HepG2 (cell line): ENCODE measurements around the gene TACC3. TPM values are rescaled to one million over a fixed set of nuclear protein-coding genes. Genes with fewer than 3 reads are reported as not detected.
A peak's percentile ranks its signal among the peaks of the same experiment; 100 is the strongest.

Experiments
- ATAC-seq: fragments of 200-7000 bp; cut with Tn5 transposase; 3 replicates; pipeline ENCODE4 v1.9.1; 2020; ENCODE audit warnings: mild to moderate bottlenecking, moderate library complexity
- BruUV-seq: library from RNA; stranded (reverse); fragments of 400-500 nt; replicated peaks from 2 replicates; lab custom pipeline; 2021; lab: Mats Ljungman, UMichigan
- CTCF ChIA-PET: fragments of 300-600 bp; formaldehyde crosslinking; extraction: SDS; loops from one replicate; lab custom pipeline; 2021; ENCODE audit warnings: low total read pairs, inconsistent platforms, low intra/inter-chr PET ratio; lab: Yijun Ruan, JAX
- POLR2A ChIA-PET: fragments of 350-600 bp; sonication (Branson Sonifier 250); formaldehyde crosslinking; loops from one replicate; lab custom pipeline; 2020; ENCODE audit warnings: antibody characterized with exemption, inconsistent platforms; lab: Yijun Ruan, JAX
- DNase-seq: peaks from one replicate; pipeline ENCODE4 v3.0.0-alpha.2; 2015; ENCODE audit warnings: low spot score
- FAIRE-seq: peaks from 3 replicates; lab custom pipeline; 2011; peaks lifted over from hg19 to GRCh38; lab: Jason Lieb, UNC
- H2AFZ ChIP-seq: one replicate; pipeline ENCODE4 v1.6.1; 2011; ENCODE audit warnings: low read length, inconsistent platforms
- H3K27ac ChIP-seq: fragments of 300-600 bp; 3 replicates; pipeline ENCODE4 v1.8.0; 2011; ENCODE audit warnings: mixed run types, mild to moderate bottlenecking, mixed read lengths, low read length, inconsistent platforms; ENCODE audit not compliant: insufficient read depth; ENCODE audit errors: extremely low read length
- H3K27me3 ChIP-seq, 2 experiments: fragments of 200-600 bp in 1 of 2; 2 replicates in 1 of 2; 3 replicates in 1 of 2; pipeline versions ENCODE4 v1.6.0 to v1.8.0; 2011; ENCODE audit warnings: low read length in 2 of 2, mild to moderate bottlenecking in 2 of 2, moderate library complexity in 2 of 2, inconsistent platforms in 1 of 2; ENCODE audit not compliant: insufficient read depth in 2 of 2, control insufficient read depth in 1 of 2
- H3K36me3 ChIP-seq, 2 experiments: fragments of 200-600 bp in 1 of 2; replicated peaks in 1 of 2; 2 replicates in 1 of 2; 3 replicates in 1 of 2; pipeline versions ENCODE4 v1.5.1 to v1.8.0; 2011; ENCODE audit warnings: low read length in 2 of 2, inconsistent platforms in 1 of 2; ENCODE audit not compliant: insufficient read depth in 2 of 2, control insufficient read depth in 1 of 2
- H3K4me1 ChIP-seq: 2 replicates; pipeline ENCODE4 v1.5.1; 2012; ENCODE audit warnings: low read length, inconsistent platforms; ENCODE audit not compliant: insufficient read depth
- H3K4me2 ChIP-seq: 2 replicates; pipeline ENCODE4 v1.6.0; 2011; ENCODE audit warnings: low read depth, low read length, inconsistent platforms
- H3K4me3 ChIP-seq, 3 experiments: fragments of 200-600 bp in 1 of 3; sonication (generic), shearing (Covaris generic) in 1 of 3; replicated peaks in 1 of 3; 2 replicates each; pipeline ENCODE4 v1.5.1; 2011 to 2016; ENCODE audit warnings: low read length in 3 of 3, inconsistent platforms in 2 of 3, low read depth in 2 of 3, mild to moderate bottlenecking in 2 of 3, control low read depth in 1 of 3, mixed read lengths in 1 of 3; ENCODE audit not compliant: insufficient read depth in 1 of 3
- H3K79me2 ChIP-seq: one replicate; pipeline ENCODE4 v1.6.1; 2011; ENCODE audit warnings: low read length, inconsistent platforms; ENCODE audit not compliant: insufficient read depth
- H3K9ac ChIP-seq: 2 replicates; pipeline ENCODE4 v1.6.0; 2011; ENCODE audit warnings: mild to moderate bottlenecking, low read depth, low read length, inconsistent platforms; ENCODE audit not compliant: insufficient read depth
- H3K9me3 ChIP-seq: 2 replicates; pipeline ENCODE4 v1.5.1; 2012; ENCODE audit warnings: mild to moderate bottlenecking, low read length
- H4K20me1 ChIP-seq: 2 replicates; pipeline ENCODE4 v1.6.0; 2011; ENCODE audit warnings: inconsistent platforms, mild to moderate bottlenecking, low read length, moderate library complexity; ENCODE audit not compliant: insufficient read depth
- DR1 ChIP-seq: sonication (generic); formaldehyde crosslinking; IDR thresholded peaks from 2 replicates; pipeline ENCODE4 v1.8.0; 2021; ENCODE audit warnings: mild to moderate bottlenecking, missing genetic modification reagents, inconsistent platforms
- FOXK1 ChIP-seq: sonication (generic); formaldehyde crosslinking; IDR thresholded peaks from 2 replicates; pipeline ENCODE4 v1.4.0; 2020; ENCODE audit warnings: low read depth, missing genetic modification reagents, borderline replicate concordance
- HNRNPK ChIP-seq: fragments of 200-400 bp; formaldehyde crosslinking; IDR thresholded peaks from 2 replicates; pipeline ENCODE4 v1.6.1; 2018; ENCODE audit warnings: low read length, low read depth, moderate library complexity, mild to moderate bottlenecking; ENCODE audit not compliant: poor library complexity, severe bottlenecking
- HOXA3 ChIP-seq: sonication (generic); formaldehyde crosslinking; IDR thresholded peaks from 2 replicates; pipeline ENCODE4 v1.5.0; 2020; ENCODE audit warnings: missing genetic modification reagents
- MXD1 ChIP-seq: sonication (generic); formaldehyde crosslinking; IDR thresholded peaks from 2 replicates; pipeline ENCODE4 v1.4.0; 2020; ENCODE audit warnings: mild to moderate bottlenecking, missing genetic modification reagents
- NRL ChIP-seq: sonication (generic); formaldehyde crosslinking; IDR thresholded peaks from 2 replicates; pipeline ENCODE4 v1.5.0; 2020; ENCODE audit warnings: missing genetic modification reagents, mild to moderate bottlenecking, moderate library complexity, borderline replicate concordance
- YY1 ChIP-seq: IDR thresholded peaks from 2 replicates; pipeline ENCODE4 v1.6.1; 2011; ENCODE audit warnings: low read length, low read depth, moderate library complexity, mild to moderate bottlenecking; ENCODE audit not compliant: insufficient read depth, insufficient replicate concordance
- ZBTB7A ChIP-seq: sonication (generic); formaldehyde crosslinking; IDR thresholded peaks from 2 replicates; pipeline ENCODE4 v1.8.0; 2022; ENCODE audit warnings: mild to moderate bottlenecking, missing genetic modification reagents
- ZMAT3 ChIP-seq: sonication (generic); formaldehyde crosslinking; conservative IDR thresholded peaks from 2 replicates; pipeline ENCODE4 v1.7.0; 2021; ENCODE audit warnings: missing genetic modification reagents
- ZNF331 ChIP-seq: sonication (generic); formaldehyde crosslinking; IDR thresholded peaks from 2 replicates; pipeline ENCODE4 v1.4.0; 2020; ENCODE audit warnings: missing genetic modification reagents
- WGBS: methylation state at CpG from one replicate; pipeline ENCODE4 v1.1.6; 2017; ENCODE audit warnings: low lambda C conversion rate; 5-methylcytosine and 5-hydroxymethylcytosine counted together
- in situ Hi-C: cut with HindIII; loops from 2 replicates; pipeline ENCODE4 v1.10.0; 2017; ENCODE audit warnings: low pct_unique_long_range_greater_than_20kb; ENCODE audit not compliant: extremely low pct_ligation_motif_present
- intact Hi-C: fragments of 100-400 bp; cut with micrococcal nuclease; formaldehyde crosslinking; loops from one replicate; pipeline ENCODE4 v1.10.0; 2022; ENCODE audit not compliant: unreplicated experiment
- polyA plus RNA-seq, 8 experiments: library from polyadenylated mRNA; depleted of rRNA in 3 of 8; stranded (reverse) in 7 of 8; unstranded in 1 of 8; fragments of >200 nt; fragmentation: Illumina TruSeq in 4 of 8; extraction: Trizol in 4 of 8; gene quantifications; 2 replicates each; pipeline versions ENCODE4 v1.2.1 to v1.2.3, GENCODE V29; 2011 to 2016; ENCODE audit warnings: low read depth in 4 of 8, missing spikeins in 1 of 8, mixed read lengths in 1 of 8; ENCODE audit not compliant: insufficient read depth in 1 of 8
- total RNA-seq, 5 experiments: library from RNA; depleted of rRNA; stranded (reverse); fragments of >200 nt; fragmentation: Illumina TruSeq; extraction: Trizol; gene quantifications; 2 replicates each; pipeline ENCODE4 v1.2.3, GENCODE V29; 2016; ENCODE audit warnings: low read depth in 1 of 5
- TF ChIP-seq, protein P1 (sequence below): sonication (generic); formaldehyde crosslinking; conservative IDR thresholded peaks from 2 replicates; pipeline ENCODE4 v1.8.1; 2023; ENCODE audit warnings: missing genetic modification reagents
- TF ChIP-seq, protein P2 (sequence below): conservative IDR thresholded peaks from 2 replicates; pipeline ENCODE4 v1.6.1; 2018; ENCODE audit warnings: missing genetic modification reagents
- TF ChIP-seq, protein P3 (sequence below): sonication (generic); formaldehyde crosslinking; IDR thresholded peaks from 2 replicates; pipeline ENCODE4 v1.5.0; 2020; ENCODE audit warnings: mild to moderate bottlenecking, missing genetic modification reagents

The TACC3 gene
- total and polyA plus RNA-seq, 2 of the 13 experiments (the other 11 are each of a cell fraction or from before 2014, with no cell fraction given): 20.3 to 21.2 TPM

DNA sequence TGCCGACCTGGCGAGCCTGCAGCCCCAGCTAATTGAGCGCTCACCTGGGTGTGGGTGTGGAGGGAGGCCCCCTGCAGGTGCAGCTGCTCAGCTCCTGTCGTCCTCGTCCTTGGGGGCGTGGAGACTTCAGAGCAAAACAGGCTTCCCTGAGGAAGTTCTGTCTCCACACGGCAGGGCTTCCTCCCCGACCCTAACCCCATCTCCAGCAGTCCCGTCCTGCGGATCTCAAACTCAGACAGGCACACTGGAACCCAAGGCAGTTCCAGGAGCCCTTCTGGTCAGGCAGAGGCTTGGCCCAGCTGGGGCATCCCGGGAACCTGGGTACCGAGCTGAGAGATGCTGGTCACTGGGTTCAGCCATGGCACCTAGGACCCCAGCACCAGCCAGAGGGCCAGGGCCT is 24.4 kb downstream of the TACC3 start (continued):
- 0 out of 2 replicates have a peak, but pooled peaks have one; percentile 2 for TF ChIP-seq MXD1
- TF ChIP-seq HNRNPK: no peak
- TF ChIP-seq, protein P1, sequence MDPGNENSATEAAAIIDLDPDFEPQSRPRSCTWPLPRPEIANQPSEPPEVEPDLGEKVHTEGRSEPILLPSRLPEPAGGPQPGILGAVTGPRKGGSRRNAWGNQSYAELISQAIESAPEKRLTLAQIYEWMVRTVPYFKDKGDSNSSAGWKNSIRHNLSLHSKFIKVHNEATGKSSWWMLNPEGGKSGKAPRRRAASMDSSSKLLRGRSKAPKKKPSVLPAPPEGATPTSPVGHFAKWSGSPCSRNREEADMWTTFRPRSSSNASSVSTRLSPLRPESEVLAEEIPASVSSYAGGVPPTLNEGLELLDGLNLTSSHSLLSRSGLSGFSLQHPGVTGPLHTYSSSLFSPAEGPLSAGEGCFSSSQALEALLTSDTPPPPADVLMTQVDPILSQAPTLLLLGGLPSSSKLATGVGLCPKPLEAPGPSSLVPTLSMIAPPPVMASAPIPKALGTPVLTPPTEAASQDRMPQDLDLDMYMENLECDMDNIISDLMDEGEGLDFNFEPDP: 0 out of 2 replicates have a peak, but pooled peaks have one; percentile 57
- TF ChIP-seq DR1 (CRISPR knock-in tag): no peak
- peak; percentile 24; the same call in 1 of the 2 replicates for TF ChIP-seq HOXA3

GRCh38 chr4:1746265-1746691 is 25.0 kb downstream of the TACC3 start:
- ATAC-seq: peak; percentile 78
- peak overlapping the region; percentile 98 for H3K4me2 ChIP-seq
- peak overlapping the region; percentile 46 to 75 (median 67) for H3K4me3 ChIP-seq
- H3K36me3 ChIP-seq: peaks cover 15 to 20% of the 10 kb centered on the region in 2 experiments
- H3K9ac ChIP-seq: peak overlapping the region; percentile 74
- no peaks in the 10 kb centered on the region for H3K9me3 ChIP-seq
- peak overlapping the region; percentile 76 for H3K27ac ChIP-seq
- DNase-seq: peak; percentile 82
- intact Hi-C loops: loop anchor here (1.0 to 5.0 kb wide), 5 partner anchors 21 to 166 kb away; no protein-coding TSS in a partner anchor
- 8% methylated on average over 4 of the region's 17 CpGs for WGBS
- ChIA-PET CTCF (interaction anchor here (0.7 to 7.5 kb wide), 7 partner anchors 22 to 153 kb away, joined by 3 to 179 read pairs (median 5); no protein-coding TSS in a partner anchor), POLR2A (interaction anchor here (1.2 to 5.7 kb wide), 10 partner anchors 12 to 165 kb away, joined by 3 to 45 read pairs (median 6); no protein-coding TSS in a partner anchor)
- H3K4me1 ChIP-seq: peaks cover 68% of the 10 kb centered on the region
- no peak for FAIRE-seq
- BruUV-seq: no TSS peak
- H4K20me1 ChIP-seq: no peaks in the 10 kb centered on the region
- no peaks in the 10 kb centered on the region for H3K79me2 ChIP-seq
- no peaks in the 10 kb centered on the region; a peak in 1 of 5 replicates for H3K27me3 ChIP-seq
- in situ Hi-C loops: no loop called here
- H2AFZ ChIP-seq: no peak overlapping the region
- 0 out of 2 replicates have a peak, but pooled peaks have one; percentile 52 for TF ChIP-seq ZNF331 (CRISPR knock-in tag)
- TF ChIP-seq NRL (CRISPR knock-in tag): no peak
- TF ChIP-seq FOXK1 (CRISPR knock-in tag): peak; percentile 80; the same call in 1 of the 2 replicates
- peak; percentile 88 for TF ChIP-seq ZBTB7A (CRISPR knock-in tag)
- TF ChIP-seq, protein P2, sequence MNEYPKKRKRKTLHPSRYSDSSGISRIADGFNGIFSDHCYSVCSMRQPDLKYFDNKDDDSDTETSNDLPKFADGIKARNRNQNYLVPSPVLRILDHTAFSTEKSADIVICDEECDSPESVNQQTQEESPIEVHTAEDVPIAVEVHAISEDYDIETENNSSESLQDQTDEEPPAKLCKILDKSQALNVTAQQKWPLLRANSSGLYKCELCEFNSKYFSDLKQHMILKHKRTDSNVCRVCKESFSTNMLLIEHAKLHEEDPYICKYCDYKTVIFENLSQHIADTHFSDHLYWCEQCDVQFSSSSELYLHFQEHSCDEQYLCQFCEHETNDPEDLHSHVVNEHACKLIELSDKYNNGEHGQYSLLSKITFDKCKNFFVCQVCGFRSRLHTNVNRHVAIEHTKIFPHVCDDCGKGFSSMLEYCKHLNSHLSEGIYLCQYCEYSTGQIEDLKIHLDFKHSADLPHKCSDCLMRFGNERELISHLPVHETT: peak; percentile 48; the same call in 1 of the 2 replicates
- TF ChIP-seq YY1: peak; percentile 66
- 0 out of 2 replicates have a peak, but pooled peaks have one; percentile 20 for TF ChIP-seq ZMAT3
- TF ChIP-seq, protein P3, sequence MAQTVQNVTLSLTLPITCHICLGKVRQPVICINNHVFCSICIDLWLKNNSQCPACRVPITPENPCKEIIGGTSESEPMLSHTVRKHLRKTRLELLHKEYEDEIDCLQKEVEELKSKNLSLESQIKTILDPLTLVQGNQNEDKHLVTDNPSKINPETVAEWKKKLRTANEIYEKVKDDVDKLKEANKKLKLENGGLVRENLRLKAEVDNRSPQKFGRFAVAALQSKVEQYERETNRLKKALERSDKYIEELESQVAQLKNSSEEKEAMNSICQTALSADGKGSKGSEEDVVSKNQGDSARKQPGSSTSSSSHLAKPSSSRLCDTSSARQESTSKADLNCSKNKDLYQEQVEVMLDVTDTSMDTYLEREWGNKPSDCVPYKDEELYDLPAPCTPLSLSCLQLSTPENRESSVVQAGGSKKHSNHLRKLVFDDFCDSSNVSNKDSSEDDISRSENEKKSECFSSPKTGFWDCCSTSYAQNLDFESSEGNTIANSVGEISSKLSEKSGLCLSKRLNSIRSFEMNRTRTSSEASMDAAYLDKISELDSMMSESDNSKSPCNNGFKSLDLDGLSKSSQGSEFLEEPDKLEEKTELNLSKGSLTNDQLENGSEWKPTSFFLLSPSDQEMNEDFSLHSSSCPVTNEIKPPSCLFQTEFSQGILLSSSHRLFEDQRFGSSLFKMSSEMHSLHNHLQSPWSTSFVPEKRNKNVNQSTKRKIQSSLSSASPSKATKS: no peak
